ENCODE results near the gene CARD11.

DNA sequence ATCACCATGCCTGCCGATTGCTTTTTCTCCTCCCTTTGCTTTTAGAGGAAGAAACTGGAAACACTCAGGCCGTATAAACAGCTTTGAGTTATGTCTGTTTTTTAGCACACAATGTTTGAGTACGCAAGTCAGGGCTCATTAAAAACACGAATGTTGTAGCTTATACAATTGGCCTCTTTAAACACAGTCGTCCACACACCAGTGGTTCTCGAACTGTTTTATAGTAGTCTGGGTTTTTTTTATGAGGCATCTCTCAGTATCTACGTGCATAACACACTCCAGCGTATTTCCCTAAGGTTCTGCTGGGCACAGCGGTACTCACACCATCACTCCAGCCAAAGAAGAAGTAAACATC is 13.4 kb upstream of the CARD11 start:
- TF ChIP-seq NCOA2 (CRISPR knock-in tag; IDR thresholded peaks at IDR 0.05), result no peak
- TF ChIP-seq, protein P1, sequence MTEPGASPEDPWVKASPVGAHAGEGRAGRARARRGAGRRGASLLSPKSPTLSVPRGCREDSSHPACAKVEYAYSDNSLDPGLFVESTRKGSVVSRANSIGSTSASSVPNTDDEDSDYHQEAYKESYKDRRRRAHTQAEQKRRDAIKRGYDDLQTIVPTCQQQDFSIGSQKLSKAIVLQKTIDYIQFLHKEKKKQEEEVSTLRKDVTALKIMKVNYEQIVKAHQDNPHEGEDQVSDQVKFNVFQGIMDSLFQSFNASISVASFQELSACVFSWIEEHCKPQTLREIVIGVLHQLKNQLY (CRISPR knock-in tag; IDR thresholded peaks at IDR 0.05), result no peak
- TF ChIP-seq, protein P2, sequence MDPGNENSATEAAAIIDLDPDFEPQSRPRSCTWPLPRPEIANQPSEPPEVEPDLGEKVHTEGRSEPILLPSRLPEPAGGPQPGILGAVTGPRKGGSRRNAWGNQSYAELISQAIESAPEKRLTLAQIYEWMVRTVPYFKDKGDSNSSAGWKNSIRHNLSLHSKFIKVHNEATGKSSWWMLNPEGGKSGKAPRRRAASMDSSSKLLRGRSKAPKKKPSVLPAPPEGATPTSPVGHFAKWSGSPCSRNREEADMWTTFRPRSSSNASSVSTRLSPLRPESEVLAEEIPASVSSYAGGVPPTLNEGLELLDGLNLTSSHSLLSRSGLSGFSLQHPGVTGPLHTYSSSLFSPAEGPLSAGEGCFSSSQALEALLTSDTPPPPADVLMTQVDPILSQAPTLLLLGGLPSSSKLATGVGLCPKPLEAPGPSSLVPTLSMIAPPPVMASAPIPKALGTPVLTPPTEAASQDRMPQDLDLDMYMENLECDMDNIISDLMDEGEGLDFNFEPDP (CRISPR knock-in tag; conservative IDR thresholded peaks at IDR 0.05), result no peak
- TF ChIP-seq, protein P3, sequence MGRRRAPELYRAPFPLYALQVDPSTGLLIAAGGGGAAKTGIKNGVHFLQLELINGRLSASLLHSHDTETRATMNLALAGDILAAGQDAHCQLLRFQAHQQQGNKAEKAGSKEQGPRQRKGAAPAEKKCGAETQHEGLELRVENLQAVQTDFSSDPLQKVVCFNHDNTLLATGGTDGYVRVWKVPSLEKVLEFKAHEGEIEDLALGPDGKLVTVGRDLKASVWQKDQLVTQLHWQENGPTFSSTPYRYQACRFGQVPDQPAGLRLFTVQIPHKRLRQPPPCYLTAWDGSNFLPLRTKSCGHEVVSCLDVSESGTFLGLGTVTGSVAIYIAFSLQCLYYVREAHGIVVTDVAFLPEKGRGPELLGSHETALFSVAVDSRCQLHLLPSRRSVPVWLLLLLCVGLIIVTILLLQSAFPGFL (CRISPR knock-in tag; IDR thresholded peaks at IDR 0.05), result no peak
- TF ChIP-seq ARHGAP35 (CRISPR knock-in tag; IDR thresholded peaks at IDR 0.05; ENCODE audit: borderline replicate concordance), result no peak
- TF ChIP-seq, protein P4, sequence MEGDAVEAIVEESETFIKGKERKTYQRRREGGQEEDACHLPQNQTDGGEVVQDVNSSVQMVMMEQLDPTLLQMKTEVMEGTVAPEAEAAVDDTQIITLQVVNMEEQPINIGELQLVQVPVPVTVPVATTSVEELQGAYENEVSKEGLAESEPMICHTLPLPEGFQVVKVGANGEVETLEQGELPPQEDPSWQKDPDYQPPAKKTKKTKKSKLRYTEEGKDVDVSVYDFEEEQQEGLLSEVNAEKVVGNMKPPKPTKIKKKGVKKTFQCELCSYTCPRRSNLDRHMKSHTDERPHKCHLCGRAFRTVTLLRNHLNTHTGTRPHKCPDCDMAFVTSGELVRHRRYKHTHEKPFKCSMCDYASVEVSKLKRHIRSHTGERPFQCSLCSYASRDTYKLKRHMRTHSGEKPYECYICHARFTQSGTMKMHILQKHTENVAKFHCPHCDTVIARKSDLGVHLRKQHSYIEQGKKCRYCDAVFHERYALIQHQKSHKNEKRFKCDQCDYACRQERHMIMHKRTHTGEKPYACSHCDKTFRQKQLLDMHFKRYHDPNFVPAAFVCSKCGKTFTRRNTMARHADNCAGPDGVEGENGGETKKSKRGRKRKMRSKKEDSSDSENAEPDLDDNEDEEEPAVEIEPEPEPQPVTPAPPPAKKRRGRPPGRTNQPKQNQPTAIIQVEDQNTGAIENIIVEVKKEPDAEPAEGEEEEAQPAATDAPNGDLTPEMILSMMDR (CRISPR knock-in tag; IDR thresholded peaks at IDR 0.05), result no peak
- no peak for TF ChIP-seq RAD21 (CRISPR knock-in tag; IDR thresholded peaks at IDR 0.05)
- TF ChIP-seq ZKSCAN1 (IDR thresholded peaks at IDR 0.05; ENCODE audit: low read length), result no peak
